ENCODE measurements around the gene NTN1.

The NTN1 gene

DNA sequence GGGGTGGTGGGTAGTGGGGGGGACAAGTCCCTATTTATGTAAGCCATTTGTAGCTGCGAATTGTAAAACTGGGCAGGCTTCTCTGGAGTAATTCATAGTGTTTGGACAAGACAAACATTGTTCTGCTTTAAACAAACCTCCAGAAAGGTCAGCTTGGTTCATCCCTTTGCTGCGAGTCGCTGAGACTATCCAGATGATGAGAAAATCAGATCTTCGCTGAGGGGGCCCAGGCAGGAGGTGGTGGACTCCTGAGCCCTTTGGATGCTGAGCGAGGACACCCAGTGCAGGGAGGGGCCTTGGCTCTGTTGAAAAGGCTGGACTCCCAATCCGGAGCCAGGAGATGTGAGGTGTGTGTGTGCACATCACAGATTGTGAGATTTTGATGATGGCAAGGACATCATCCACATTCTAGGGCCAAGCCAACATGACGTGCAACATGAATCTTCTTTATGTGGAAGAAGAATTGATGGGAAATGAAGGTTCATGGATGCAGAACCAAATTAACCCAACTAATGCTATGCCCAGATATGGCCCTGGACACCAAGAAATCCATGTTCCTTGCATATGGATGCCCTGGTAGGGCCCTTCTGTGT lies 15.0 kb upstream of the NTN1 start:
- no peak for FAIRE-seq

DNA sequence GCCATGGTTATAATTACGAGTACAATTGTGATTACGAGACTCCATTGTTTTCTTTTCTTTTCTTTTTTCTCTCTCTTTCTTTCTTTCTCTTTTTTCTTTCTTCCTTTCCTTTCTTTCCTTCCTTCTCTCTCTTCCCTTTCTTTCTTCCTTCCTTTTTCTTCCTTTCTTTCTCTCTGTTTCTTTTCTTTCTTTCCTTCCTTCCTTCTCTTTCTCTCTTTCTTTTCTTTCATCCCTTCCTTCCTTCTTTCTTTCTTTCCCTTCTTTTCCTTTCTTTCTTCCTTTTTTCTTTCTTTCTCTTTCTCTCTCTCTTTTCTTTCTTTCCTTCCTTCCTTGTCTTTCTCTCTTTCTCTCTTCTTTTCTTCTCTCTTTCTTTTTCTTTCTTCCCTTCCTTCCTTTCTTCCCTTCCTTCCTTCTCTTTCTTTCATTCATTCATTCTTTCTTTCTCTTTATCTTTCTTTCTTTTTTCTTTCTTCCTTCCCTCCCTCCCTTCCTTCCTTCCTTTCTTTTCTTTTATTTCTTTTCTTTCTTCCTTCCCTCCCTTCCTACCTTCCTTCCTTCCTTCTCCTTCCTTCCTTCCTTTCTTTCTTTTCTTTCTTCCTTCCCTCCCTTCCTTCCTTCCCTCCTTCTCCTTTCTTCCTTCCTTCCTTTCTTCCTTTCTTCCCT lies 14.1 kb upstream of the NTN1 start:
- FAIRE-seq = no peak

DNA sequence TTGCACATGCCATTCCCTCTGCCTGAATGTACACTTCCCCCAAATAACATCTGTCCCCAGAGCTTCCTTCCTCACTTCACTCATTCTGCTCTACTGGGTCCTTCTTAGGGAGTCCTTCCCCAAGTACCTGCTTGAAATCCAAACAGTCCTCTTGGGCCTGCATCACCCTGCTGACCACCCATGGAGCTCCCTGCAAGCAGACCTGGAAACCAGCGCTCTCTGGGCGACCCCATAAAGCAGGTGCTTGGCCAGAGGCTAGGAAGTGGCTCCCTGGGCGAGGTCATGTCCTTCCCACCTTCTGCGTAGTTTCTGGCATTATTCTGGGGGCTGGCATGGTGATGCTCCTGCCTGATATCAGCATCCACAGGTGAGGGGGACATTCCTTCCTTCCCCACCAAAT lies 12.2 kb upstream of the NTN1 start:
- no peak for FAIRE-seq

DNA sequence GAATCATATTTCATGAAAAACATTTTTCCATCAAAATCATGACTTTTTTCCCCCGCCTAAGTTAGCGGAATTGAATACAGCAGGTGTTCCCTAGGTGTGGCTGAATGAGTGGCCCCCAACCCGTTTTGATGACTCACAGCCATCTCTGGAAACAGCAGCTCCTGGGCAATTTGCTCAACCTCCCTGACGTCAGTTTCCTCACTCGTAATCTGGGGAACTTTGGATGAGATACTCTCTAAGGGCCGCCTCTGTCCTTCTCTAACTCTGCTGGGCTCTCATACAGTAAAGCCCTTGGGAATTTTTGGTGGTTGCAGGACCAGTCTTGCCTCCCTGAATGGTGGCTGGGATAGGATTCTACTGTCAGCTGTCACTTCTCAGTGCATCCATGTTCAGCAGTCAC lies 11.6 kb upstream of the NTN1 start:
- FAIRE-seq = no peak

DNA sequence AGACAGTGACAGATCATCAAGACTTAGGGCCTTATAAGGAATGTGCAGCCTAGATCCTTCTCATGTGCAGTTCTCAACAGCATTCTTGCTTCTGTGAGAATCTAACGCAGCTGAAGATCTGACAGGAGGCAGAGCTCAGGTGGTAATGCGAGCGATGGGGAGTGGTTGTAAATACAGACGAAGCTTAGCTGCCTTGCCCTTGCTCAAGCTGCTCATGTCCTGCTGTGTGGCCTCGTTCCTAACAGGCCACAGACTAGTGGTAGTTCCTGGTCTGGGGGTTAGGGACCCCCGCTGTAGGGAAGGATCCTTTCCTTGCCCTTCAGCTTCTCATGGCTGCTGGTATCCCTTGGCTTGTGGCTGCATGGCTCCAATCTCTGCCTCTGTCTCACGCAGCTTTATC lies 10.3 kb upstream of the NTN1 start:
- FAIRE-seq = no peak

DNA sequence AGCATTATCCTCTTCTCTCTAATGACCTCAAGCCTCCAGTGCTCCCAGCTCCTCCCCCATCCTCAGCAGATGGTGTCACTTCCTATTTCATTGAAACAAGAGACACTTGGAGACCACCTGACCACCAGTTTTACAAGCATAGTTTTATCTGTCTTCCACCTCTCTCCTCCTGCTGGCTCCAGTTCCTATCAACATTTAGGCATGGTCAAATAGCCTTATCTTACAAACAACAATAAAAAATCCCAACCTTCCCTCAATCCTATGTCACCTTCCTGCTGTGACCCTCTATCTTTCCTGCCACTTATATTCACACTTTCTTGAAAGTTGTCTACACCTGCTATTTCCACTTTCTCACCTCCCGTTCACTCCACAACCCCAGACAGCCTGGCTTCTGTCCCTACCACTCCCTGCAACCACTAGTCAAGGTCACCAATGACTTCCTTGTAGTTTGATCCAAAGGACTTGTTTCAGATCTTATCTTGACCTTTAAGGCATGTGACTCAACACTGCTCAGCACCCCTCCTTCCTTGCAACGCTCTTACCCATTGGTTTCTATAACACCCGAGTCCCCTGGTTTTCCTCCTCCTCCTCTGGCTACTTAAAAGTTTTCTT lies 4.3 kb upstream of the NTN1 start:
- no peak for FAIRE-seq

DNA sequence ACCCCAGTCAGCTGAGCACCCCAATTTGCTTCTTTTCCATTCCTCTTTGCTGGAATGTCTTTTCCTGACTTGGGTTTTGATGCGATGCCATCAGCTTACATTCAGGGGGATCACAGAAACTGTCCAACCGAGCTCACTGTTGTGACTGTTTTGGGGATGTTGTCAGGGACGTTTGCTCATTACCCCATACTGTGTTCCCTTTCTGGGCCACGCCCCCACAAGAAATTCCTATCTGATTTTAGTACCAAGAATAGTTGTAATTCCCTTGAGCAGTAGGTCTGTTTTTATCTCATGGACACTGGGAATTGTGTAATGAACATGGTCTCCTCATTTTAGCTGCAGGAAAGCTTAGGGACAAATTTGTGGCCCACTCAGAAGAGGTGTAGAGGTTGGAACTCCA lies 2.6 kb upstream of the NTN1 start:
- FAIRE-seq = no peak

DNA sequence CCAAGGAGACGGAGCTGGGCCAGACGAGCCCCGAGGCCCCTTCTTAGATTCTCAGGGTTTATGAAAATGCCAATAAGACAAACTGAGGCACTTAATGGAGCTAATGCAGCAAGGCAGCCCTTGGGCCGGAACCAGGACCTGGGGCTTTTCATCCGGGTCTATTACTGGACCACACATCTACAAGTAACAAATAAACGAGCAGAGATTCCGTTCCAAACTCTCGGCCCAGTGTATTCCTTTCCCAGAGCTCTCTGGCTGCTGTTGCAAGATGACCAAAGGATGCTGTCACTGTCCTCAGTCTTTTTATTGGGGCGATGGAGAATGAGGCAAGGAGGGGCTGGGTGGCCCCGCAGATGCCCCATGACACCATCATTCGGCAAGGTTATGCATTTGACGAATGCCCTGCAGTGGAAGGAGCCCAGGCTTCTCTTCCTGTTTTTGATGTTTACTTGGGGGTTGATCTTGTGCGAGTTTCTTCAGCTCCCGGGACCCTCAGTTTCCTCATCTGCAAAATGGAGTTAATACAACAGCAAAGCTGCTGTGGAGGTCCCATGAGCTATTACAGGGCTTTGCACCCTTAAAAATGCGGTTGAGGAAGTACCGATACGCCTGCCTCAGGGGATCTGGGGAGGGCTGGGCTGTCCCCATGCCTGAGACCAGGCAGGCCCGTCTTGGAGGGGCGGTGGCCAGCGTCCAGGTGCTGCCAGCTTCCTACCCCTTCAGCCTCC lies 1.1 kb upstream of the NTN1 start:
- no peak for FAIRE-seq

DNA sequence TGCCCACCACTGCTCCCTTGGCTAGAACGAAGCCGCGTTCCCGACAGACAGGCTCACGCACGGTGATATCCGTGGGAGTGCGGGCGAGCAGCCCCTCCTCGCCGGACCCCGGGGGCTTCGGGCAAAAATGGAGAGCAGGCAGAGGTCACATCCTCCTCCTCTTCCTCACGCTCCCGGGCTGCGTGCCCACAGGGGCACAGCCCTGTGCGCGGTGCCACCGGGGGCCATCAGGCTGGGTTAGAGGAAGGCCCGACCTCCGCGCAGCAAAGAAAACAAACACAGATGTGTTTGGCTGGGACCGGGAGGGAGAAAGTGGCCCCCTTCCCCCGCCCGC lies 519 bp upstream of the NTN1 start:
- no peak for FAIRE-seq

DNA sequence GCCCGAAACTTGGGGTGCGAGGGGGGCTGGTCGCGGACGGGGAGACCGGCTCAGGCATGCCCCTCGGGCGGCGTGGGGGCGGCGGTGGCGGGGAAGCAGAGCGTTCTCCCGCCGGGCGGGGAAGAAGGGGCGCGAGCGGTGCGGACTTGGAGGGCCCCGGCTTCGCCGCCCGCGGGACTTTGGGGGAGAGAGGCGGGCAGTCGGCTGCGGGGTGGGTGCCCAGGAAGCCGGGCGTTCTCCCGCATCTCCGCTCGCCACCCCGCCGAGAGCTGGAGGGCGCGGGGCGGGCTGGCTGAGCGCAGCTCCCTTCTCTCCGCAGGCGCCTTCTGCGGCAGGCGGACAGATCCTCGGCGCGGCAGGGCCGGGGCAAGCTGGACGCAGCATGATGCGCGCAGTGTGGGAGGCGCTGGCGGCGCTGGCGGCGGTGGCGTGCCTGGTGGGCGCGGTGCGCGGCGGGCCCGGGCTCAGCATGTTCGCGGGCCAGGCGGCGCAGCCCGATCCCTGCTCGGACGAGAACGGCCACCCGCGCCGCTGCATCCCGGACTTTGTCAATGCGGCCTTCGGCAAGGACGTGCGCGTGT lies 772 bp downstream of the NTN1 start:
- no peak for FAIRE-seq

DNA sequence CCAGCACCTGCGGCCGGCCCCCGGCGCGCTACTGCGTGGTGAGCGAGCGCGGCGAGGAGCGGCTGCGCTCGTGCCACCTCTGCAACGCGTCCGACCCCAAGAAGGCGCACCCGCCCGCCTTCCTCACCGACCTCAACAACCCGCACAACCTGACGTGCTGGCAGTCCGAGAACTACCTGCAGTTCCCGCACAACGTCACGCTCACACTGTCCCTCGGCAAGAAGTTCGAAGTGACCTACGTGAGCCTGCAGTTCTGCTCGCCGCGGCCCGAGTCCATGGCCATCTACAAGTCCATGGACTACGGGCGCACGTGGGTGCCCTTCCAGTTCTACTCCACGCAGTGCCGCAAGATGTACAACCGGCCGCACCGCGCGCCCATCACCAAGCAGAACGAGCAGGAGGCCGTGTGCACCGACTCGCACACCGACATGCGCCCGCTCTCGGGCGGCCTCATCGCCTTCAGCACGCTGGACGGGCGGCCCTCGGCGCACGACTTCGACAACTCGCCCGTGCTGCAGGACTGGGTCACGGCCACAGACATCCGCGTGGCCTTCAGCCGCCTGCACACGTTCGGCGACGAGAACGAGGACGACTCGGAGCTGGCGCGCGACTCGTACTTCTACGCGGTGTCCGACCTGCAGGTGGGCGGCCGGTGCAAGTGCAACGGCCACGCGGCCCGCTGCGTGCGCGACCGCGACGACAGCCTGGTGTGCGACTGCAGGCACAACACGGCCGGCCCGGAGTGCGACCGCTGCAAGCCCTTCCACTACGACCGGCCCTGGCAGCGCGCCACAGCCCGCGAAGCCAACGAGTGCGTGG lies 1.5 kb downstream of the NTN1 start:
- no peak for FAIRE-seq

DNA sequence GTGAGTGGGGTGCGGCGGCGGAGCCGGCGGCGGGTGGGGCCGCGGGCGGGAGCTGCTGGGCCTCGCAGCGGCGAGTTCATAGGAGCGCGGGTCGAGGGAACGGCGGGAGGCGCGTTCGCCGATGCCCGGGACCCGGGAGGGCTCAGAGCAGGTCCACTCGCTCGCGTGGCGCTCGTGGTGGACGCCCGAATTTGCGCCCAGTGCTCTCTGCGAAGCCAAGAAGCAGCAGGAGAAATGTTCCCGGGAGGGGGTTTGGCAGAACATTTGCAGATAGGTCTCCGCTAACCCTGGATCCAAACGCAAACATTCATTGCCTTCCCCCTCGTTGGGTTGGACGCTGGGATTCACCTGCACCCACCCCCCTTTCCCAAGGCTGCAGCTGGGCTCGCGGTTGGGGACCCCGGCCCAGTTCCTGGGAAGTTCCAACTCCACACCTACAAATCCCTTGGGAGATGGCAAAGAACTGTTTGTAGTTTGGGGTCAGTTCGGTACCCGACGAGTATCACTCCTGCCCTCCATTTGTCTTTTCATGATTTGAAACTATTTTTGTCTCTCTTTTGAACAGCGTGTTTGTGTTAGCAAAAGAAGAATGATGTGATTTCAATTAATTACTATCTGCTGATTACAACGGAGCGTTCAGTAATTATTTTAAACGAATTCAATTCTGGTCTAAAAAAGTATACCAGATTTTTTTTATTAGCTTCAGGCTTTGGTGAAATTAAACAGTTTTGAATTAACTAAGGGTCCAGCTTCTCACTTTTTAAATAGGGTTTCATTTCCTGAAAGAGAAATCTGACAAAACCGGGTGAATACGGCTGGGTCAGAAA lies 2.3 kb downstream of the NTN1 start:
- no peak for FAIRE-seq

DNA sequence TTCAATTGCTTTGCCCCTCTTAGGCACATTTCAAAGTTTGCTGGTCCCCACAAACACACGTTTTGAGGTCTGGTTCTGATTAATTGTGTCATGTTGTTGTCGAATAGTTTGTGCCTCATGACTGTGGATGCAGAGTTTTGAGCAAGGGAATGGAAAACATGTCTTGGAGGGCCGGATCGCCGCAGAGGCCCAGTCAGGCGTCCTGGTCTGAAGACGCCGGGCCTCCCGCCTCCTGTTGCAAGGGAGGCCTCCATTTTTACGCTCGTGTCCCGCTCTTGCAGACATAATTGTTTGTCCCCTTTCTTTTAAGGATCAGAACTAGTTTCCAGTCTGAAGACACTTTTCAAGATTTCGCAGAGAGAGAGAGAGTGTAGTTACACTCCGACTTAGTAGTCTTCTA lies 3.2 kb downstream of the NTN1 start:
- FAIRE-seq = no peak

DNA sequence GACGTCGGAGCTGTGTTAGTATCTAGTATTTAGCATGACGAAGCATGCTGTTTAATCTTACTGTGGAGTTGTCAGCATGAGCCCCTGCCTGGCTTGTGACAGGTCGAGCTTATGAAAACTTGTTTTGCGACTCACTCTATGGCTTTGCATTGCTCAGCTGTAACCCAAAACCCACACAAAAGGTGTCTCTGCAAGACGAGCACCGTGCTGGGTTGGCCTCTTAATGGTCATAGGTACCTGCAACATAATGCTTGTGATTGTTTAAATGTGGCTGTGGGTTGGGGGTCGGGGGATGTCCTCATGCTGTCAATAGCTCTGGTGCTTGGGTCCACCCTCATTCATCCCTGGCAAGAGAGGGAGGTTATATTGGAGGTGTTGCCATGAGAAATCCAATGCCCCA lies 5.4 kb downstream of the NTN1 start:
- no peak for FAIRE-seq

DNA sequence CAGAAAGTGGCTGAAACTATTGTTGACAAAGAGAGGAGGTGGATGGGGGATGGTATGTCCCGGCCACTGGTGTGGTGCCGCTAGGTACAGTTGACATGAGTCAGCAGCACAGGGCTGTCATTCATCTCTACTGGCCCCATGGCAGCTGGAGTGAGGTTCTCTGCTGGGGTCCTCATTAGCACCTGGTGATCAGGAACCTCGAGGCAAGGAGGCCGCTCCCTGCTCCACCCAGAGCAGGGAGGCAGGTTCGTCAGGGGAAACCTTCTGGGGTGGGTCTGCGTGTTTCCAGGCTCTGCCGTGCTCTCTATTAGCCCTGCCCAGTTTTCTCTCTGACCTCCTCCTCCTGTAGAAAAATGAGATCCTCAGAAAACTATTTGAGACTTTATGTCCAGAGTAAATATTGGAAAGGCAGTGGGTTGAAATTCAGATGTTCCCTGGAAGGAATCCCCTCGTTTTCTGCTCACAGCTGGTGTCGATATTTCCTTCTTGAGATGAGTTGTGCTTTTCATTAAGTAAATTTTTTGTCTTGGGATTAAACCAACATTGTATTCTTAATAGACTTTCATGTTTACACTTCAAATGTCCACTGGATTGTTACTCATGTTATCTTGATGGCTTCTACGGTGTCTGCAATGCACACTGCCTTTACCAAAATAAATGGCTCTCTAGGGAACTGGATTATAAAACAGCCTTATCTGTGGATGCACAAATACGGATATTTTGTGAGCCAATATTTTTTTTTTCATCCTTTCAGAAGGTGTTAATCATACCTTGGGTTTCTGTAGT lies 7.1 kb downstream of the NTN1 start:
- no peak for FAIRE-seq

DNA sequence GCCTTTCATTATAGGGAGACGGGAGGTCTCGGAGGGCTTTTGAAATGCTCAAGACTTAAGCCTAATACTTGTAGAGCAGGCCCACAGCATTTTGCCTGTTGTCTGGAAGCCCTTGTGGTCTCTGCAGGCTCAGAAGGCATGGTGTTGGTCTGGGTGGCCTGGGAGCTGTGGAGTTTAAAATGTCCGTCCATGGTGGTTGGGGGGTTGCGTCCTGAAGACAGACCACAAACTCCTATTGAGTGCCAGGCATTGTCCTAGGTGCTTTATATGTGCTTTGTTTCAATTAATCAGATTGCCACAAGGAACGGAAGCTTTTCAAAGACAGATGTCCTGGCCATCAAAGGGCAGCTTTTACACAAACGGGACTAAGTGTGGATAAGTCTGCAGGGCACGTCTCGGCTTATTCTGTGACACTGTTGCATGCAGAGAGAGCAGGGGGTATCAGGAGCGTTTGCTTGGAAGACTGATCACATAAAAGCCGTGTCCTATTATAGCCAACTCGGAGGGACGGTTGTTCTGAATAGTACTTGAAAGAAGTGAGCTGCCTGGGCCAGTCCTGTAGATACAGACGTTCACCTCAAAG lies 7.8 kb downstream of the NTN1 start:
- FAIRE-seq = no peak

DNA sequence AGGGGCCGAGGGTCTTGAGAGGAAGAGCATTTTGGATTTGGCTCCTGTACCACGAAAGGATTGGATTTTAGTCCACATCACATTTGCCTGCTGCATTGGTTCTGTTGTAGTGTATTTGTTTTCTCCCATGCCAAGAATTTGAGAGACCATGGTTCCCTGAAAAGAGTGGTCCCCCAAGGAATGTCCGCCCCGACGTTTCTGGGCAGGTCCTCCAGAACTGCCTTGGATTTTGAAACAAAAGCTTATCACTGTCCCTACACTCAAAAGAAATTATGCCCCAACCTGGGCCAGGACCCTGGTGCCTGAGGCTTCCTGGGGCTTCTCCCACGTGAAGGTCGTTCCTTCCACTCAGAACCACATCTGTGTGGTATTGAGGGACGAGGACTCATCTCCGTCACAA lies 10.8 kb downstream of the NTN1 start:
- no peak for FAIRE-seq

DNA sequence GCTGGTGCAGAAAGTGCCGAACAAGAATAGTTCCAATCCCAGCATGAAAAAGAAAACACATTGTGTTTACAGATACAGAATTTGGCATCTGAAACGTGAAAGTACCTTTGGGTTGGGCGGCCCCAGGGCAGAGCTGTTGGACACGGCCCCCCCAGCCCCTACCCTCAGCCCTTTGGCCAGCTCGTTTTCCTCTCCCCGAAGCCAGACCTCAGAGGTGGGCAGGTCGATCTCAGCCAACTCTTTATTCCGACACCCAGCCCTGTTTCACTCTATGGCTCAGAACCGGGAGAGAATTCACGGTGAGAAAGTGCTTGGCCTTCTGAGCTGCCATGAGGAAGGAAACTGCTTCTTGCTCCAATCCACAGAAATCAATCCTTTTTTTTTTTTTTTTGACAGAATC lies 11.3 kb downstream of the NTN1 start:
- FAIRE-seq = no peak

DNA sequence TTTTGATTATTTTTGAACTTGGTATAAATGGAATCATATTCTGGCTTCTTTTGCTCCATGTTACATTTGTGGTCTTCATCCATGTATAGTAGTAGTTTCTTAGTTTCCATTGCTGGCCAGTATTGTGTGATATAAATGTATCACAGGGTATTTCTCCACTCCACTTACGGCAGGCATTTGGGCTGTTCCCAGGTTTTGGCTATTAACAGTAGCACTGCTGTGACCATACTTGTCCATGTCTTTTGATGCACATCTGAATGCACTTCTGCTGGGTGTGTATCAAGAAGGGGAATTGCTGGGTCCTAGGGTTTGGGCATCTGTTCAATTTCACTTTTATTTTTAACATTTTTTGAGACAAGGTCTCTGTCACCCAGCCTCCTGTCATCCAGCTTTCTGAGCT lies 13.9 kb downstream of the NTN1 start:
- FAIRE-seq = no peak

DNA sequence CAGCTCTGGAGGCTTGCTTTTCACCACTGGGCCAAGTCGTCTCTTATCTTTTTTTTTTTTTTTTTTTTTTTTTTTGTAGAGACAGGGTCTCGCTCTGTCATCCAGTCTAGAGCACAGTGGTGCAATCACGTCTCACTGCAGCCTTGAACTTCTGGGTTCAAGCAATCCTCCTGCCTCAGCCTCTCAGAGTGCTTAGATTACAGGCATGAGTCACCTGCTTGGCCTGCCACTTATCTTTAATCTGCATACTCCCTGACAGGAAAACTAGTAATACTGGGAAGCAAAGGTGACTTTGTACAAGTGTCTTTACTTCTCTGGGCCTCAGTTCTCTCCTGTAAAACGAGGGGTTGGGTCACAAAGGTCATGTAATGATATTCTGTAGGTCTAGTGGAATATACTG lies 15.0 kb downstream of the NTN1 start:
- FAIRE-seq = no peak

DNA sequence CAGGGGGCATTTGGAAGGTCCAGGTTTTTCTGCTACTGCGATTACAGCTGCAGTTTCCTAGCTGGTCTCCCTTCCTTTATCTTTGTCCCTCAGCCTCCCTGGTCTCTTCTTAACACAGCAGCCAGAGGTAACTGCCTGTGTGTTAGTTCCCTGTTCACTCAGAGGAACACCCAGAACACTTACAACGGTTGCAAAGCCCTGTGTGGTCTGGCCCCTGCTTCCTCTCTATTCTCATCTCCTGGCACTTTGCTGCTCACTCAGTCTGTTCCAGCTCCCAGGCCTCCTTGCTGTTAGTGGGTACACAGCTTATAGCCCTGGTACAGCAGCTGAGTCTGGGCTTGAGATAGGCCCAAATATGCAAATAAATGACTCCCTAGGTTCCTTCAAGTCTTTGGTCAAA lies 16.4 kb downstream of the NTN1 start:
- no peak for FAIRE-seq

Measured in colon (tissue), 2 donors.